ENCODE results near the gene CDK13. TPM values are rescaled to one million over a fixed set of nuclear protein-coding genes. Genes with fewer than 3 reads are reported as not detected.

The CDK13 gene
- total RNA-seq, 2 experiments from 2014 or later, result 135 to 138 TPM

DNA sequence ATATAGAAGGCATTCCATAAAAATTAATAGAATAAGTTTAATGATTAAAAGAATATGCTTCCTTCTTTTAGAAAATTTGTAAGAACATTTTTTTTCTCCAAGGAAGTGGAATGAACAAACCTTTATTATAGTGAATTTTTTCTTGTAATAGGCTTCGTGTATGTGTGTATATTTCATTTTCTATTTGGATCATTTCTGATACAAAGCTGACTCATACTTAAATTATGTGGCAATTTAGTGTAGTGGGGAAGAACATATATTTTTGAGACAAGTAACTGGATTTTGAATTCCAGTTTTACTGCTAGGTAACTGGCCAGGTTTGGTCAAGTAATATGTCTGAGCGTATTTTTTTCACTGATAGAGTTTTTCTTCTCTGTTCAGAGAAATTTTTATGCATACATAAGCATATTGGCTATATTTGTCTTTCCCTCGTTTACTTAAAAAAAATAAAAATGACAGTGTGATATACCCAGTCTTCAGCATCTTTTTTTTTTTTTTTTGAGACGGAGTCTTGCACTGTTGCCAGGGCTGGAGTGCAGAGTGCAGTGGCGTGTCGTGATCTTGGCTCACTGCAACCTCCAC, 50.8 kb downstream of the CDK13 start:
- ATAC-seq (ENCODE audit: poor library complexity) (no peak), DNase-seq (no peak)
- TF ChIP-seq, protein P1, sequence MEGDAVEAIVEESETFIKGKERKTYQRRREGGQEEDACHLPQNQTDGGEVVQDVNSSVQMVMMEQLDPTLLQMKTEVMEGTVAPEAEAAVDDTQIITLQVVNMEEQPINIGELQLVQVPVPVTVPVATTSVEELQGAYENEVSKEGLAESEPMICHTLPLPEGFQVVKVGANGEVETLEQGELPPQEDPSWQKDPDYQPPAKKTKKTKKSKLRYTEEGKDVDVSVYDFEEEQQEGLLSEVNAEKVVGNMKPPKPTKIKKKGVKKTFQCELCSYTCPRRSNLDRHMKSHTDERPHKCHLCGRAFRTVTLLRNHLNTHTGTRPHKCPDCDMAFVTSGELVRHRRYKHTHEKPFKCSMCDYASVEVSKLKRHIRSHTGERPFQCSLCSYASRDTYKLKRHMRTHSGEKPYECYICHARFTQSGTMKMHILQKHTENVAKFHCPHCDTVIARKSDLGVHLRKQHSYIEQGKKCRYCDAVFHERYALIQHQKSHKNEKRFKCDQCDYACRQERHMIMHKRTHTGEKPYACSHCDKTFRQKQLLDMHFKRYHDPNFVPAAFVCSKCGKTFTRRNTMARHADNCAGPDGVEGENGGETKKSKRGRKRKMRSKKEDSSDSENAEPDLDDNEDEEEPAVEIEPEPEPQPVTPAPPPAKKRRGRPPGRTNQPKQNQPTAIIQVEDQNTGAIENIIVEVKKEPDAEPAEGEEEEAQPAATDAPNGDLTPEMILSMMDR (IDR thresholded peaks at IDR 0.05), result no peak
- no peaks in the 10 kb centered on the region for H3K9me3 ChIP-seq (ENCODE audit: control insufficient read depth in 1 of 2, insufficient read depth in 1 of 2, low read length in 2 of 2)
- peaks cover 31% of the 10 kb centered on the region for H3K36me3 ChIP-seq (ENCODE audit: insufficient read depth, low read length)
- no peak overlapping the region for H3K27ac Mint-ChIP-seq
- no peak overlapping the region for H3K4me3 ChIP-seq (ENCODE audit: low read length)
- POLR2A ChIA-PET, result no interaction called here
- no peaks in the 10 kb centered on the region for H3K27me3 ChIP-seq (ENCODE audit: control insufficient read depth in 1 of 2, insufficient read depth in 2 of 2, low read length in 2 of 2)
- H3K4me1 ChIP-seq (ENCODE audit: insufficient read depth, low read length), result no peaks in the 10 kb centered on the region
- intact Hi-C loops (cut with DNase I, micrococcal nuclease), result no loop called here
- no peaks in the 10 kb centered on the region for H3K9me3 Mint-ChIP-seq
- peaks cover 68% of the 10 kb centered on the region for H3K36me3 Mint-ChIP-seq (ENCODE audit: low read depth)
- H3K4me1 Mint-ChIP-seq (ENCODE audit: low read depth), result peaks cover 10% of the 10 kb centered on the region
- H3K27me3 Mint-ChIP-seq, result no peaks in the 10 kb centered on the region
- no peak overlapping the region for H3K4me3 Mint-ChIP-seq
- CTCF ChIA-PET, result no interaction called here
- no peak overlapping the region for H3K27ac ChIP-seq (ENCODE audit: low read depth in 1 of 2, low read length in 2 of 2)

DNA sequence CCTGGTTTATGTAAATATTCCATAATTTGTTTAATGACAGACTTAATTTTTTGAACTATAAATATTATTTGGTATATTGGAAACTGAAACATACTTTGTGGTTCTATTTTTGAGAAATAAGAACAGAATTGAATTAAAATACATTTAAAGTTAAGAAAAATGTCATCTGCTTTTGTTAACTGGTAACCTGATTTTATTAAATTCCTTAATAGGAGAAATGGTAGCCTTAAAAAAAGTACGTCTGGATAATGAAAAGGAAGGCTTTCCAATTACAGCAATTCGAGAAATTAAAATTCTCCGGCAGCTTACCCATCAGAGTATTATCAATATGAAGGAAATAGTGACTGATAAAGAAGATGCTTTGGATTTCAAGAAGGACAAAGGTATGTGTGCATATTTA, 51.6 kb downstream of the CDK13 start:
- DNase-seq (no peak), ATAC-seq (ENCODE audit: poor library complexity) (no peak)
- no peaks in the 10 kb centered on the region for H3K9me3 Mint-ChIP-seq
- no peak overlapping the region for H3K4me3 Mint-ChIP-seq
- Histone ChIP-seq H3K4me1 (ENCODE audit: insufficient read depth, low read length) (no peaks in the 10 kb centered on the region), H3K4me3 (ENCODE audit: low read length) (no peak overlapping the region), H3K36me3 (ENCODE audit: insufficient read depth, low read length) (peaks cover 31% of the 10 kb centered on the region), H3K27ac (ENCODE audit: low read depth in 1 of 2, low read length in 2 of 2) (no peak overlapping the region), H3K9me3 (ENCODE audit: control insufficient read depth in 1 of 2, insufficient read depth in 1 of 2, low read length in 2 of 2) (no peaks in the 10 kb centered on the region), H3K27me3 (ENCODE audit: control insufficient read depth in 1 of 2, insufficient read depth in 2 of 2, low read length in 2 of 2) (no peaks in the 10 kb centered on the region)
- H3K4me1 Mint-ChIP-seq (ENCODE audit: low read depth), result peaks cover 14% of the 10 kb centered on the region
- CTCF ChIA-PET, result no interaction called here
- peaks cover 65% of the 10 kb centered on the region for H3K36me3 Mint-ChIP-seq (ENCODE audit: low read depth)
- no peak overlapping the region for H3K27ac Mint-ChIP-seq
- POLR2A ChIA-PET, result interaction anchor here (0.7 kb wide), 1 partner anchor 376 kb away, joined by 3 read pairs; no protein-coding TSS in a partner anchor
- TF ChIP-seq, protein P1 (IDR thresholded peaks at IDR 0.05), result no peak
- H3K27me3 Mint-ChIP-seq, result no peaks in the 10 kb centered on the region
- intact Hi-C loops (cut with DNase I, micrococcal nuclease), result no loop called here

DNA sequence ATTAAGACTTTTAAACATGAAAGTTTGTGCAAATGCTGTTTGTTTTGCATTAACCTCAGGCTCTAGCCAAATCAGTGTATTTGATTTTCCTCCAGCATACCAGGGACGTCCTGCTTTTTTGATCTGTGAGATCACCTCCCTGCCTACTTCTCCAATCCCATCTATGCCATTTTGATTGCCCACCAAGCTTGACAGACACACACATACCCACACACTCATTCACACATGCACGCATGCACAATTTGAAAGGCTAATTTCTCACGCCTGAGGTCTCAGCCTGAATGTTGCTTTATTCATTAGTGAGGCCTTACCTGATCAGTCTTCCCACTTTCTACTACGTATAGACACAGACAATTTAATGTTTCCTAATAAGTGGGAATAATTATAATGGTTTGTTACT, 53.5 kb downstream of the CDK13 start:
- ChIA-PET CTCF (interaction anchor here (0.7 kb wide), 1 partner anchor 56 kb away, joined by 3 read pairs; no protein-coding TSS in a partner anchor), POLR2A (no interaction called here)
- H3K4me3 Mint-ChIP-seq, result no peak overlapping the region
- no peak overlapping the region for H3K4me3 ChIP-seq (ENCODE audit: low read length)
- TF ChIP-seq, protein P1 (IDR thresholded peaks at IDR 0.05), result no peak
- no peaks in the 10 kb centered on the region for H3K27me3 Mint-ChIP-seq
- no peak overlapping the region for H3K27ac ChIP-seq (ENCODE audit: low read depth in 1 of 2, low read length in 2 of 2)
- ATAC-seq (ENCODE audit: poor library complexity), result no peak
- H3K27ac Mint-ChIP-seq, result no peak overlapping the region
- intact Hi-C loops (cut with DNase I, micrococcal nuclease), result no loop called here
- H3K27me3 ChIP-seq (ENCODE audit: control insufficient read depth in 1 of 2, insufficient read depth in 2 of 2, low read length in 2 of 2), result no peaks in the 10 kb centered on the region
- no peaks in the 10 kb centered on the region for H3K9me3 Mint-ChIP-seq
- no peaks in the 10 kb centered on the region for H3K9me3 ChIP-seq (ENCODE audit: control insufficient read depth in 1 of 2, insufficient read depth in 1 of 2, low read length in 2 of 2)
- H3K4me1 Mint-ChIP-seq (ENCODE audit: low read depth), result peaks cover 14% of the 10 kb centered on the region
- DNase-seq, result no peak
- peaks cover 71% of the 10 kb centered on the region for H3K36me3 Mint-ChIP-seq (ENCODE audit: low read depth)
- H3K4me1 ChIP-seq (ENCODE audit: insufficient read depth, low read length), result no peaks in the 10 kb centered on the region
- peaks cover 19% of the 10 kb centered on the region for H3K36me3 ChIP-seq (ENCODE audit: insufficient read depth, low read length)
